Cardiac muscle cell (in vitro differentiated cells and primary cell): ENCODE results near the gene FBXO3. TPM values are rescaled to one million over a fixed set of nuclear protein-coding genes. Genes with fewer than 3 reads are reported as not detected.

Experiments
- DNase-seq, 2 donors: peaks; one replicate each; pipeline versions ENCODE4 v3.0.0 to v3.0.0-alpha.2; 2010 to 2017; ENCODE audit warnings: low read depth in 1 of 2, low spot score in 1 of 2
- H3K27ac ChIP-seq: fragments of 200-600 bp; sonication (generic); 2 replicates; pipeline ENCODE4 v1.5.1; 2016
- H3K27me3 ChIP-seq: fragments of 200-600 bp; sonication (generic); 2 replicates; pipeline ENCODE4 v1.6.0; 2016; ENCODE audit warnings: control low read depth
- H3K36me3 ChIP-seq: fragments of 200-600 bp; sonication (generic); 2 replicates; pipeline ENCODE4 v1.5.1; 2016; ENCODE audit warnings: control low read depth
- H3K4me1 ChIP-seq: fragments of 200-600 bp; sonication (generic); 2 replicates; pipeline ENCODE4 v1.8.1; 2017; ENCODE audit warnings: low read depth, mild to moderate bottlenecking, mixed run types
- H3K4me3 ChIP-seq: fragments of 200-600 bp; sonication (generic); 2 replicates; pipeline ENCODE4 v1.5.1; 2016; ENCODE audit warnings: mild to moderate bottlenecking
- H3K9me3 ChIP-seq: fragments of 200-600 bp; sonication (generic); 2 replicates; pipeline ENCODE4 v1.5.1; 2017; ENCODE audit warnings: low read depth, mild to moderate bottlenecking, control low read depth
- polyA plus RNA-seq: library from polyadenylated mRNA; unstranded; fragments of >200 nt; fragmentation: Nextera tagmentation; extraction: Ambion mirVana; gene quantifications from 2 replicates; pipeline ENCODE4 v1.2.1, GENCODE V29; 2016
- total RNA-seq: library from RNA; depleted of rRNA; stranded (reverse); fragments of >200 nt; gene quantifications from 2 replicates; pipeline ENCODE4 v1.2.3, GENCODE V29; 2016
- TF ChIP-seq, protein P1 (sequence below): IDR thresholded peaks from 2 replicates; pipeline ENCODE4 v1.5.1; 2012; ENCODE audit warnings: low read depth, mild to moderate bottlenecking, low read length

FBXO3 gene
- total and polyA plus RNA-seq, 2 experiments from 2014 or later, result 34.4 to 36.1 TPM

GRCh38 chr11:33704240-33705002, 69.9 kb downstream of the FBXO3 start:
- Histone ChIP-seq H3K27me3 (no peaks in the 10 kb centered on the region), H3K4me1 (no peaks in the 10 kb centered on the region), H3K27ac (no peak overlapping the region), H3K9me3 (no peaks in the 10 kb centered on the region), H3K36me3 (peaks cover under 1% of the 10 kb centered on the region), H3K4me3 (no peak overlapping the region)
- no peak for DNase-seq
- TF ChIP-seq, protein P1, sequence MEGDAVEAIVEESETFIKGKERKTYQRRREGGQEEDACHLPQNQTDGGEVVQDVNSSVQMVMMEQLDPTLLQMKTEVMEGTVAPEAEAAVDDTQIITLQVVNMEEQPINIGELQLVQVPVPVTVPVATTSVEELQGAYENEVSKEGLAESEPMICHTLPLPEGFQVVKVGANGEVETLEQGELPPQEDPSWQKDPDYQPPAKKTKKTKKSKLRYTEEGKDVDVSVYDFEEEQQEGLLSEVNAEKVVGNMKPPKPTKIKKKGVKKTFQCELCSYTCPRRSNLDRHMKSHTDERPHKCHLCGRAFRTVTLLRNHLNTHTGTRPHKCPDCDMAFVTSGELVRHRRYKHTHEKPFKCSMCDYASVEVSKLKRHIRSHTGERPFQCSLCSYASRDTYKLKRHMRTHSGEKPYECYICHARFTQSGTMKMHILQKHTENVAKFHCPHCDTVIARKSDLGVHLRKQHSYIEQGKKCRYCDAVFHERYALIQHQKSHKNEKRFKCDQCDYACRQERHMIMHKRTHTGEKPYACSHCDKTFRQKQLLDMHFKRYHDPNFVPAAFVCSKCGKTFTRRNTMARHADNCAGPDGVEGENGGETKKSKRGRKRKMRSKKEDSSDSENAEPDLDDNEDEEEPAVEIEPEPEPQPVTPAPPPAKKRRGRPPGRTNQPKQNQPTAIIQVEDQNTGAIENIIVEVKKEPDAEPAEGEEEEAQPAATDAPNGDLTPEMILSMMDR, result no peak

- Histone ChIP-seq H3K9me3 (no peaks in the 10 kb centered on the region), H3K27ac (no peak overlapping the region), H3K4me1 (no peaks in the 10 kb centered on the region), H3K4me3 (no peak overlapping the region), H3K27me3 (no peaks in the 10 kb centered on the region), H3K36me3 (no peaks in the 10 kb centered on the region)
- peak in 1 of 2 donors; percentile 38 for DNase-seq
- TF ChIP-seq, protein P1, result no peak
Observed at GRCh38 chr11:33703788-33704187, 70.5 kb downstream of the FBXO3 start.

DNA sequence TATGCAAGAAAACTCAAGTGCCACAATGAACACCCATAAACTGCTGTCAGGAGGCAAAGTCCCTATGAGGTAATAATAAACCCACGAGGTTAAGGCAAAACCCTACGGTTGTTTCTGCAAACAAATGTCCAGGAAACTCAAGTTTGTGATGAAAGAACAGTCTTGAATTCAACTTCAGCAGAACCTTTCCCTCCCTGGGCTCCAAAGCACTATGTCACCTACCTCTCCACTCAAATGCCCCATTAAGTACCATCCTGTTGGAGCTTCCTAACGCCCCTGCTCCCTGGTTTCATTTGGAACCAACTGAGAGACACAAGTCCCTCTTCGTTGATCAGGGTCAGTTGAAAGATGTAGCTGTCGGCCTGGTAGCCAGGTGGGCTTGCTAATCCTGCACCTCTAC, 71.1 kb downstream of the FBXO3 start:
- H3K27me3 ChIP-seq, result no peaks in the 10 kb centered on the region
- no peaks in the 10 kb centered on the region for H3K36me3 ChIP-seq
- H3K4me1 ChIP-seq, result peaks cover 3% of the 10 kb centered on the region
- TF ChIP-seq, protein P1, result no peak
- DNase-seq, result no peak
- no peak overlapping the region for H3K4me3 ChIP-seq
- no peak overlapping the region for H3K27ac ChIP-seq
- H3K9me3 ChIP-seq, result no peaks in the 10 kb centered on the region

GRCh38 chr11:33701302-33702230, 72.8 kb downstream of the FBXO3 start:
- no peaks in the 10 kb centered on the region for H3K27me3 ChIP-seq
- peaks cover 5% of the 10 kb centered on the region for H3K4me1 ChIP-seq
- no peaks in the 10 kb centered on the region for H3K36me3 ChIP-seq
- H3K27ac ChIP-seq, result peak overlapping the region; percentile 36
- TF ChIP-seq, protein P1, result no peak
- H3K9me3 ChIP-seq, result no peaks in the 10 kb centered on the region
- H3K4me3 ChIP-seq, result peak overlapping the region; percentile 74
- DNase-seq, result peak in 1 of 2 donors; percentile 77

GRCh38 chr11:33700502-33701271, 73.6 kb downstream of the FBXO3 start, which contains the start of gene C11orf91:
C11orf91 (minus strand) TSS chr11:33700826; CDS start chr11:33700740, 86 bp downstream.
- Histone ChIP-seq H3K9me3 (no peaks in the 10 kb centered on the region), H3K27me3 (no peaks in the 10 kb centered on the region), H3K4me1 (peaks cover 5% of the 10 kb centered on the region), H3K36me3 (no peaks in the 10 kb centered on the region), H3K4me3 (peak within 1 kb of the TSS; percentile 74), H3K27ac (peak within 1 kb of the TSS; percentile 36)
- TF ChIP-seq, protein P1, result no peak
- DNase-seq, result peak; percentile 99
